ENCODE data around the gene PRRT1.
"Not testable (repeated sequence)": the region's sequence is repeated elsewhere in the genome, so short reads cannot be mapped to it uniquely, and the experiment has no call there.

DNA sequence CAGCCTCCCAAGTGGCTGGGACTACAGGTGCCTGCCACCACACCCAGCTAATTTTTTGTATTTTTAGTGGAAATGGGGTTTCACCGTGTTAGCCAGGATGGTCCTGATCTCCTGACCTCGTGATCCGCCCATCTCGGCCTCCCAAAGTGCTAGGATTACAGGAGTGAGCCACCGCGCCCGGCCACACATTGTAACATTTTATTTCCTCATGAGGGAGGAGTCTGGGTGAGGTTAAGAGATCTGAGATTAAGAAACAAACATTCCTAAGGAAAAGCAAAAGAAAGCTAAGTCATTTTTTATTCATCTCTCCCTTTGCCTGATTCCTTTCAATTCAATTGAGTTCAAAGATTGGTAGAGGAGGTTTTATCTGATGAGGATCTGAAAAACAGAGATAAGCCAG, 7.5 kb downstream of the PRRT1 start:
- TF ChIP-seq, protein P1, sequence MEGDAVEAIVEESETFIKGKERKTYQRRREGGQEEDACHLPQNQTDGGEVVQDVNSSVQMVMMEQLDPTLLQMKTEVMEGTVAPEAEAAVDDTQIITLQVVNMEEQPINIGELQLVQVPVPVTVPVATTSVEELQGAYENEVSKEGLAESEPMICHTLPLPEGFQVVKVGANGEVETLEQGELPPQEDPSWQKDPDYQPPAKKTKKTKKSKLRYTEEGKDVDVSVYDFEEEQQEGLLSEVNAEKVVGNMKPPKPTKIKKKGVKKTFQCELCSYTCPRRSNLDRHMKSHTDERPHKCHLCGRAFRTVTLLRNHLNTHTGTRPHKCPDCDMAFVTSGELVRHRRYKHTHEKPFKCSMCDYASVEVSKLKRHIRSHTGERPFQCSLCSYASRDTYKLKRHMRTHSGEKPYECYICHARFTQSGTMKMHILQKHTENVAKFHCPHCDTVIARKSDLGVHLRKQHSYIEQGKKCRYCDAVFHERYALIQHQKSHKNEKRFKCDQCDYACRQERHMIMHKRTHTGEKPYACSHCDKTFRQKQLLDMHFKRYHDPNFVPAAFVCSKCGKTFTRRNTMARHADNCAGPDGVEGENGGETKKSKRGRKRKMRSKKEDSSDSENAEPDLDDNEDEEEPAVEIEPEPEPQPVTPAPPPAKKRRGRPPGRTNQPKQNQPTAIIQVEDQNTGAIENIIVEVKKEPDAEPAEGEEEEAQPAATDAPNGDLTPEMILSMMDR (IDR thresholded peaks at IDR 0.05): not testable (repeated sequence)
- TF ChIP-seq POLR2A (IDR thresholded peaks at IDR 0.05): not testable (repeated sequence)
